Small intestine (tissue), 7 donors: ENCODE results near the gene OMA1. TPM values are rescaled to one million over a fixed set of nuclear protein-coding genes. Genes with fewer than 3 reads are reported as not detected.

Source experiments
- DNase-seq, 2 donors: peaks; one replicate each; pipeline versions ENCODE4 v3.0.0 to v3.0.0-alpha.2; 2013
- FAIRE-seq: peaks from 2 replicates; lab custom pipeline; 2012; peaks lifted over from hg19 to GRCh38; lab: Jason Lieb, UNC
- H3K27ac ChIP-seq, 3 donors: one replicate each; pipeline ENCODE4 v1.5.1; 2013; ENCODE audit warnings: low read length in 2 of 3, mild to moderate bottlenecking in 2 of 3, control low read depth in 1 of 3, inconsistent platforms in 1 of 3, low read depth in 1 of 3, moderate library complexity in 1 of 3
- H3K27me3 ChIP-seq, 3 donors: one replicate each; pipeline ENCODE4 v1.6.1; 2013; ENCODE audit warnings: low read length in 3 of 3, inconsistent platforms in 1 of 3; ENCODE audit not compliant: control insufficient read depth in 3 of 3, insufficient read depth in 3 of 3
- H3K36me3 ChIP-seq, 3 donors: one replicate each; pipeline ENCODE4 v1.6.1; 2013; ENCODE audit warnings: low read length in 3 of 3, inconsistent platforms in 1 of 3, low read depth in 1 of 3, mild to moderate bottlenecking in 1 of 3, moderate library complexity in 1 of 3; ENCODE audit not compliant: control insufficient read depth in 3 of 3, insufficient read depth in 2 of 3
- H3K4me1 ChIP-seq, 3 donors: one replicate each; pipeline ENCODE4 v1.6.1; 2013; ENCODE audit warnings: low read length in 2 of 3, inconsistent platforms in 1 of 3, low read depth in 1 of 3, mild to moderate bottlenecking in 1 of 3, moderate library complexity in 1 of 3; ENCODE audit not compliant: control insufficient read depth in 3 of 3, insufficient read depth in 2 of 3
- H3K4me3 ChIP-seq, 3 donors: one replicate each; pipeline ENCODE4 v1.5.1; 2013; ENCODE audit warnings: low read length in 3 of 3, control low read depth in 1 of 3, inconsistent platforms in 1 of 3, low read depth in 1 of 3, mild to moderate bottlenecking in 1 of 3, moderate library complexity in 1 of 3
- H3K9me3 ChIP-seq, 2 donors: one replicate each; pipeline ENCODE4 v1.6.1; 2013; ENCODE audit warnings: low read depth in 1 of 2, low read length in 1 of 2; ENCODE audit not compliant: control insufficient read depth in 2 of 2, insufficient read depth in 1 of 2
- WGBS, 3 donors: extraction: QIAGEN DNeasy Blood & Tissue Kit; methylation state at CpG; one replicate each; pipeline ENCODE4 v1.1.7; 2013; 5-methylcytosine and 5-hydroxymethylcytosine counted together
- polyA plus RNA-seq, 4 donors: library from polyadenylated mRNA; stranded (reverse) in 3 of 4; unstranded in 1 of 4; fragments of 200-250 nt in 3 of 4; fragments of 120-200 nt in 1 of 4; gene quantifications; one replicate each; pipeline versions ENCODE4 v1.2.1 to v1.2.3, GENCODE V29; 2013
- donor health status: healthy with polysubstance abuse.
- donor health status: control.
- donor health status: control.
- donor health status: Bipolar disorder and iron deficiency.
- donor health status: healthy.

Gene OMA1
- polyA plus RNA-seq, 4 donors = 7.3 to 39.9 (median 12.3) TPM

DNA sequence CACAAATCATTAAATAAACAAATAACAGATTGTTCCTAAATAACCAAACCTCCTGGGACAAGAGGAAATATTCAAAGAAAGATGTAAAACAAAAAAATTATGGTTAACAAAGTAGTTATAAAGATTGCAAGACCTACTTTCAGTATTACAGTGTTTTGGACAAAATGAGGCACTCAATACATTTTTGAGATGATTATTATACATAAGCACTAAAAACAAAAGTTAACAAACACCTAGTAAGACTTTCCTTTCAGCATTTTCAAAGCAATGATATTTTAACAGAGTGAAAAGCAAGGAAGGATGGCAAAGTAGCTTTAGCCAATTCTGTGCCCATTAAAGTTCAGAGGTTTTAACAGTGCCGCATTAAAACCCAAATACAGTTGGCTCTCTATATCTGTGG, 17.2 kb downstream of the OMA1 start:
- FAIRE-seq (no peak), DNase-seq (no peak)
- 97 to 98% (median 97%) methylated on average over 1 of the region's 1 CpG for WGBS, 3 donors
- Histone ChIP-seq H3K36me3 (no peaks in the 10 kb centered on the region), H3K4me1 (peaks cover 0 to 4% (median 0%) of the 10 kb centered on the region in 3 donors), H3K9me3 (no peaks in the 10 kb centered on the region), H3K4me3 (no peak overlapping the region), H3K27me3 (no peaks in the 10 kb centered on the region), H3K27ac (peak overlapping the region in 1 of 3 donors; percentile 40)

DNA sequence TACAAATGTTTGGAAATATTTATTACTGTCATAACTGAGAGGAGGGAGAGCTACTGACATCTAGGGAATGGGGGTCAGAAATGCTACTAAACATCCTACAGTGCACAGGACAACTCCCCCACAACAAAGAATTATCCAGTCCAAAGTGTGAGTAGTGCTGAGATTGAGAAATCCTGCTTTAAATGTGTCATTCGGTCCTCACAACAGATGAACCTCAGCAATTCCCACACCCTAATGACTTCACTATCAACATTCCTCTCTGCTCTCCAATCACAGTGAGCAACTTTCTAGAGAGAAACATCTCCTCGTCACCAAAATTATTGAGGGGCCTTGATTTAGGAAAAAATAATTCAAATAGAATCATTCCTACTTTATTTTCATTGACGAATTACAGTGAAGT, 18.0 kb downstream of the OMA1 start:
- FAIRE-seq (no peak), DNase-seq (peak in 1 of 2 donors; percentile 65)
- Histone ChIP-seq H3K4me1 (peaks cover 0 to 4% (median 0%) of the 10 kb centered on the region in 3 donors), H3K36me3 (no peaks in the 10 kb centered on the region), H3K4me3 (no peak overlapping the region), H3K9me3 (no peaks in the 10 kb centered on the region), H3K27ac (peak overlapping the region in 1 of 3 donors; percentile 40), H3K27me3 (no peaks in the 10 kb centered on the region)
- 78 to 84% (median 81%) methylated on average over 3 of the region's 3 CpGs for WGBS, 3 donors

DNA sequence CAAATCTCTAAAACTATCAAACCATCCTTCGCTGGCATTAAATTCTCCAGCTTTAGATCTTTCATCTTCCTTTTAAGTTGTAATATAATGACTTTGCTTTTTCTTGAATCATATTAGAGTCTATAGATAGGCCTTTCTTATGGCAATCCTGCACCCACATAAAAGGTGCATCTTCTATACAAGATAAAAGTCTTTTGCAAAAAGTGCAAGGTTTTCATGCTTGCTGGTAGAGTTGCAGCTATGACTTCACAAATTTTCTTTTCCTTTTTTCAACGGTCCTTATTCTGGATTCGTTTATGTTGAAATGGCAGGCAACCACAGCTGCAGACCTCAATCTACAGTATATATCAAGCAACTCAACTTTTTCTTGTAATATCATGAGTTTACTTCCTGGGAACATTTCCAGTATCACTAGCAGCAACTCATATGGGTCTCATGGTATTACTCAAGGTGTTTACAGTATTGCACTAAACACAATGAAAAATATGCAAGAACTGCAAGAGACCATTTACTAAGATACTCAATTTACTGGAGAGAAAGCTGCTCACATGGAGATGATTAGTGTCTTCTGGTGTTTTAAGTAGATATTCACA, 22.1 kb downstream of the OMA1 start:
- Histone ChIP-seq H3K4me3 (no peak overlapping the region), H3K4me1 (peaks cover 0 to 4% (median 0%) of the 10 kb centered on the region in 3 donors)

DNA sequence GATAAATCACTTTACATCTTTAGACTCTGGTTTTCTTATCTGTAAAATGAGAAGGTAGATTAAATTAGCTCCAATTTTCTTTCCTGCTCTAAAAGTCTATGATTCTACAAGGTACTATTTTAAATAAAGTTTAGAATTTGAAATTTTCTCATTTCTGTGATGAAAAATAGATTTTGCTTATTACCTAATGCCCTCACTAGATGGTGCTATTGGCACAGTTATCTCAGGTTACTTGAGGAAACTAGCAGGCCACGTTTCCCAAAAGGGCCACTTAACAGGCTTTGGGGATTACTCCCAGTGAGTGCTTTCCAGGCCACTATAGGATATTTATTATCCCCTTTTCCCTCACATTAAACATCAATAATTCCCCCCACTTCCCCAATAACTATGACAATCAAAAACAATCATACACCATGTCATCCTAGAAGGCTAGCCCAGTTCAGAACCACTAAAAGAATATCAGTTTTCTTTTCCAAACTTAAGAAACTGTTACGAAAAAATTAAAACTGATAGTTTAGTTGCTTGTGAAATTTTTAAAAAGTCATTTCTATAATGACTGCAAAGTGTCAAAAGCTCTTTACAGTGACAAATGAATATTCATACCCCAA, 30.6 kb downstream of the OMA1 start:
- Histone ChIP-seq H3K4me3 (no peak overlapping the region), H3K27me3 (no peaks in the 10 kb centered on the region), H3K4me1 (no peaks in the 10 kb centered on the region), H3K36me3 (peaks cover 0 to 4% (median 0%) of the 10 kb centered on the region in 3 donors), H3K9me3 (peaks cover 0 to 5% of the 10 kb centered on the region in 2 donors), H3K27ac (no peak overlapping the region)
- peak; percentile 30 for FAIRE-seq
- 23 to 44% (median 33%) methylated on average over 2 of the region's 2 CpGs for WGBS, 3 donors
- DNase-seq = peak; percentile 61 to 73

More for the DNA sequence above, 22.1 kb downstream of the OMA1 start:
- Histone ChIP-seq H3K27me3 (no peaks in the 10 kb centered on the region), H3K27ac (no peak overlapping the region), H3K36me3 (no peaks in the 10 kb centered on the region), H3K9me3 (no peaks in the 10 kb centered on the region)
- FAIRE-seq (no peak), DNase-seq (no peak)
- WGBS, 3 donors = 63 to 85% (median 64%) methylated on average over 3 of the region's 3 CpGs

DNA sequence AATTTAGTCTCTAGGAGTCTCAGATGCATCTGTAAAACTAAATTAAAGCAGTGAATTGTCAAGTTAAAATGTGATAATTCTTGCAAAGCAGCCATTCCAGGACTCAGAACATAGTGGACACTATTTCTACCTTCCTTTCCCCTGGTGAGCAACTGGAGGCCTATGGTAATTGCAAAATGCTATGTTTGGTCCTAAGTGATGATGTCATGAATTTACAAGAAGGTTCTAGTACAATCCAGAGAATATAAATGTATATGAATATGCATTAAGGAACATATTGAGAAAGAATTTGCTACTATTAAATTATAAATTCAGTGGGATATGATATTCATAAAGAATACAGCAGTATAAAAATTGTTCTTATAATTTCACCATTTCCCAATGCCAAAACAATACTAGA, 32.6 kb downstream of the OMA1 start:
- Histone ChIP-seq H3K27me3 (no peaks in the 10 kb centered on the region), H3K4me1 (no peaks in the 10 kb centered on the region), H3K36me3 (peaks cover 0 to 4% (median 0%) of the 10 kb centered on the region in 3 donors), H3K9me3 (peaks cover 0 to 5% of the 10 kb centered on the region in 2 donors), H3K27ac (no peak overlapping the region), H3K4me3 (no peak overlapping the region)
- FAIRE-seq (no peak), DNase-seq (no peak)

DNA sequence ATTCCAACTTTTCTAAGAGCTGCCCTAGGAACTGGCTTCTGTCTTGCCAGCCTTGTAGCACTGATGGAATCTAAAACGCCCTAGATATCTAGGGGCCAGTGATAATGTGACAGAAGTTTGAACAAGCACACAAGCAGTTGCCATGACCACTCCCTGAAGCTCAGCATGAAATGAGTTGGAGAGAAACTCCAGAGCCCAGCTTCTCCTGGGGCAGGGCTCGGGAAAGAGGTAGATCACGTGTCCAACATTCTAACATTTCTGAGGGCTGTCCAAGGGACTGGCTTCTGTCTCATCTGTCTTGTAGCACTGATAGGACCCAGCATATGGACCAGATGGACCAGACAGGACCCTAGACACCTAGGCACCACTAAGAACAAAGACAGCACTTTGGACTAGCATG, 37.9 kb downstream of the OMA1 start:
- Histone ChIP-seq H3K27me3 (no peaks in the 10 kb centered on the region), H3K36me3 (peaks cover 0 to 13% (median 5%) of the 10 kb centered on the region in 3 donors), H3K4me1 (no peaks in the 10 kb centered on the region), H3K9me3 (peaks cover 0 to 5% of the 10 kb centered on the region in 2 donors), H3K27ac (no peak overlapping the region), H3K4me3 (no peak overlapping the region)
- DNase-seq (no peak), FAIRE-seq (no peak)
- 83 to 91% (median 90%) methylated on average over 3 of the region's 3 CpGs for WGBS, 3 donors

DNA sequence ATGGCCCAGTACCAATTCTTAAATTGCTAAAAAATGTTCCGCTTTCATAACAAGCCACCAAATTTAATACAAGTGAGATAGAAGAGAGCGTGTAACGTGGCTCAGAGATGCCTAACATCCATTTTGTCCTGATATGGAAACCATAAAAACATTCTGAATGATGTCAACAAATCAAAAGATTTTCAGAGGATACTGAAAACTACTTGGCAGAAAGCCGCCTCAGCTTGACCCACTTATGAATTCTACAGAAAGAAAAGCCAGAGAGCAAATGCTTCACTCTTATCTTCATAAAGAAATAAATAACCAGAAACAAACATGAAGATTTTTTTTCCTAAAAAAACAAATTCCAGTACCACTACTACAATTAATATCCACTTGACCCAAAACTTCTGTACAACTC, 41.2 kb downstream of the OMA1 start:
- no peaks in the 10 kb centered on the region for H3K27me3 ChIP-seq
- 78 to 94% (median 86%) methylated on average over 4 of the region's 4 CpGs for WGBS, 3 donors
- H3K36me3 ChIP-seq = peaks cover 0 to 12% (median 7%) of the 10 kb centered on the region in 3 donors

DNA sequence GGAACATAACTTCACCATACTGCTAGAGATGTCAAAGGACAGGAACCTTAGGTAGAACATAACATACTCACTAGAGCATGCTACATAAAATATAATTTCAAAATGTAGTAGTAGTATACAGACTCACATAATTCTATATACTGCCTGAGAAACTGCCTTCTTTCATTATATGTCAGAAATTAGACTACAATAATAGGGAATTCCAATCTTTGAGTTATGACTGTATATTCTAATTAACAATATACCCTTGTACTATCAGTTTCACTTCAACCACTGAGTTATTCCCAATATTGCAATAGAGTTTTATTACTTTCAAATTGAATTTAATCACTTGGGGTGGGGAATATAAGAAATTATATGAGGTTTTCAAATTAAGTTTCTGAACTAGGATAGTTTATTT, 44.0 kb downstream of the OMA1 start:
- Histone ChIP-seq H3K9me3 (no peaks in the 10 kb centered on the region), H3K27ac (no peak overlapping the region), H3K4me1 (no peaks in the 10 kb centered on the region), H3K27me3 (no peaks in the 10 kb centered on the region), H3K4me3 (no peak overlapping the region), H3K36me3 (peaks cover 0 to 8% (median 4%) of the 10 kb centered on the region in 3 donors)
- DNase-seq = no peak
- FAIRE-seq = no peak

More for the DNA sequence above, 41.2 kb downstream of the OMA1 start:
- FAIRE-seq = no peak
- Histone ChIP-seq H3K4me3 (no peak overlapping the region), H3K4me1 (no peaks in the 10 kb centered on the region), H3K9me3 (no peaks in the 10 kb centered on the region), H3K27ac (no peak overlapping the region)
- DNase-seq = no peak
